ENCODE data around the gene IRX3.

- TF ChIP-seq REST (IDR thresholded peaks at IDR 0.05; ENCODE audit: unreplicated experiment), result no peak
- TF ChIP-seq ZNF331 (CRISPR knock-in tag; IDR thresholded peaks at IDR 0.05; ENCODE audit: low read depth), result no peak
Observed at GRCh38 chr16:54284319-54284930, 2.2 kb downstream of the IRX3 start.

Data from GM23338 (cell line).